Keratinocyte (primary cell): Measurements from ENCODE around the gene LMO7. TPM values are rescaled to one million over a fixed set of nuclear protein-coding genes. Genes with fewer than 3 reads are reported as not detected.
A peak's percentile ranks its signal among the peaks of the same experiment; 100 is the strongest.

ENCODE experiments used
- DNase-seq: peaks from one replicate; pipeline ENCODE4 v3.0.0-alpha.2; 2011; ENCODE audit warnings: low read depth, missing footprints, low spot score
- FAIRE-seq: peaks from 2 replicates; lab custom pipeline; 2011; peaks lifted over from hg19 to GRCh38; lab: Jason Lieb, UNC
- H2AFZ ChIP-seq: 2 replicates; pipeline ENCODE4 v1.6.0; 2012; ENCODE audit warnings: low read length, control low read depth, inconsistent platforms; ENCODE audit not compliant: control insufficient read depth
- H3K27ac ChIP-seq: 2 replicates; pipeline ENCODE4 v1.5.1; 2011; ENCODE audit warnings: low read length; ENCODE audit not compliant: control insufficient read depth, insufficient read depth
- H3K27me3 ChIP-seq: 3 replicates; pipeline ENCODE4 v1.6.0; 2011; ENCODE audit warnings: low read length; ENCODE audit not compliant: control insufficient read depth, insufficient read depth; ENCODE audit errors: extremely low read depth
- H3K36me3 ChIP-seq, 2 experiments: 2 replicates in 1 of 2; 3 replicates in 1 of 2; pipeline ENCODE4 v1.5.1; 2011; ENCODE audit warnings: low read length in 2 of 2, mild to moderate bottlenecking in 1 of 2; ENCODE audit not compliant: control insufficient read depth in 2 of 2, insufficient read depth in 2 of 2; ENCODE audit errors: extremely low read depth in 1 of 2
- H3K4me1 ChIP-seq: 3 replicates; pipeline ENCODE4 v1.5.1; 2011; ENCODE audit warnings: low read length; ENCODE audit not compliant: control insufficient read depth, insufficient read depth; ENCODE audit errors: extremely low read depth
- H3K4me2 ChIP-seq: 3 replicates; pipeline ENCODE4 v1.6.0; 2011; ENCODE audit warnings: low read depth, low read length; ENCODE audit not compliant: control insufficient read depth, insufficient read depth; ENCODE audit errors: extremely low read depth
- H3K4me3 ChIP-seq, 3 experiments: fragments of 200-600 bp in 1 of 3; sonication (generic) in 1 of 3; 2 replicates in 2 of 3; 3 replicates in 1 of 3; pipeline ENCODE4 v1.5.1; 2011 to 2016; ENCODE audit warnings: low read length in 3 of 3, mild to moderate bottlenecking in 3 of 3, control low read depth in 2 of 3, inconsistent platforms in 1 of 3, low read depth in 1 of 3, mixed read lengths in 1 of 3, mixed run types in 1 of 3, moderate library complexity in 1 of 3; ENCODE audit not compliant: control insufficient read depth in 2 of 3, insufficient read depth in 2 of 3; ENCODE audit errors: extremely low read depth in 1 of 3
- H3K79me2 ChIP-seq: 2 replicates; pipeline ENCODE4 v1.6.0; 2012; ENCODE audit warnings: low read length; ENCODE audit not compliant: control insufficient read depth, insufficient read depth
- H3K9ac ChIP-seq: 3 replicates; pipeline ENCODE4 v1.6.0; 2011; ENCODE audit warnings: low read length; ENCODE audit not compliant: control insufficient read depth, insufficient read depth; ENCODE audit errors: extremely low read depth
- H3K9me1 ChIP-seq: 3 replicates; pipeline ENCODE4 v1.6.0; 2011; ENCODE audit warnings: low read length; ENCODE audit not compliant: control insufficient read depth, insufficient read depth; ENCODE audit errors: extremely low read depth
- H3K9me3 ChIP-seq: 2 replicates; pipeline ENCODE4 v1.5.1; 2012; ENCODE audit warnings: low read depth, low read length; ENCODE audit not compliant: control insufficient read depth
- H4K20me1 ChIP-seq: 3 replicates; pipeline ENCODE4 v1.6.0; 2011; ENCODE audit warnings: low read length; ENCODE audit not compliant: control insufficient read depth, insufficient read depth; ENCODE audit errors: extremely low read depth
- EZH2 ChIP-seq: IDR thresholded peaks from one replicate; pipeline ENCODE4 v1.6.1; 2012; ENCODE audit warnings: inconsistent platforms, mild to moderate bottlenecking, low read length, moderate library complexity
- dilution Hi-C: fragments of 300-500 bp; cut with MboI; formaldehyde crosslinking; loops from one replicate; pipeline ENCODE4 v1.7.0; 2020; ENCODE audit warnings: low sequenced_read_pairs; ENCODE audit not compliant: extremely low pct_ligation_motif_present
- polyA plus RNA-seq, 5 experiments: library from polyadenylated mRNA; depleted of rRNA in 3 of 5; stranded (reverse) in 3 of 5; stranded (forward) in 1 of 5; unstranded in 1 of 5; fragments of >200 nt; gene quantifications; 1 replicate in 1 of 5; 2 replicates in 3 of 5; 3 replicates in 1 of 5; pipeline versions ENCODE4 v1.2.1 to v1.2.3, GENCODE V29; 2011 to 2012; ENCODE audit warnings: missing spikeins in 2 of 5, low read depth in 1 of 5, low replicate concordance in 1 of 5
- TF ChIP-seq, protein P1 (sequence below), 3 experiments: IDR thresholded peaks in 1 of 3; conservative IDR thresholded peaks in 1 of 3; optimal IDR thresholded peaks in 1 of 3; 2 replicates in 2 of 3; 3 replicates in 1 of 3; pipeline versions ENCODE3 to v1.5.1; 2011; ENCODE audit warnings: low read length in 3 of 3, mild to moderate bottlenecking in 3 of 3, moderate library complexity in 2 of 3, control low read depth in 1 of 3, inconsistent platforms in 1 of 3; ENCODE audit not compliant: insufficient read depth in 2 of 3; ENCODE audit errors: extremely low read depth in 1 of 3

The LMO7 gene
- polyA plus RNA-seq, 1 donor (not counting 4 experiments of a cell fraction or from before 2014, with no cell fraction given): 8.9 TPM

DNA sequence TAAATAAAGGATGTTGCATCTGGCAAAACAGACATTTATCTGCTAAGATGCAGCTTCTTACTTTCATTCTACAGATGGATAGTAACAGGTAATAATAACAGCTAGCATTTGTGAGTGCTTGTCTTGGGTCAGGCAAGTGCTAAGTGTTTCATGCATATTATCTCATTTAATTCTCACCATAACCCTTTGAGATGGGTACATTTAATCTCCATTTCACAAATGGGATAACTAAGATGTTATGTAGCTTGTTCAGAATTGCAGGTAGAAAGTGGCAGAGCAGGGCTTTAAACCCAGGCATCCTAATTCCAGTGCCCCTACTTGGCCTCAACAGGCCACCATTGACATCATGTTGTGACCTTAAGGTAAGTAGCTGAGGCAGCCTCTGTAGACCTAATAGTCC lies 69.8 kb downstream of the LMO7 start:
- FAIRE-seq (no peak), DNase-seq (no peak)
- Histone ChIP-seq H3K9ac (peak overlapping the region; percentile 46), H4K20me1 (no peaks in the 10 kb centered on the region), H3K9me1 (no peaks in the 10 kb centered on the region), H2AFZ (no peak overlapping the region), H3K9me3 (no peaks in the 10 kb centered on the region), H3K4me3 (no peak overlapping the region), H3K36me3 (no peaks in the 10 kb centered on the region), H3K27ac (peak overlapping the region; percentile 100), H3K4me1 (peaks cover 21% of the 10 kb centered on the region), H3K79me2 (no peaks in the 10 kb centered on the region), H3K4me2 (peak overlapping the region; percentile 99), H3K27me3 (no peaks in the 10 kb centered on the region)
- TF ChIP-seq, protein P1, sequence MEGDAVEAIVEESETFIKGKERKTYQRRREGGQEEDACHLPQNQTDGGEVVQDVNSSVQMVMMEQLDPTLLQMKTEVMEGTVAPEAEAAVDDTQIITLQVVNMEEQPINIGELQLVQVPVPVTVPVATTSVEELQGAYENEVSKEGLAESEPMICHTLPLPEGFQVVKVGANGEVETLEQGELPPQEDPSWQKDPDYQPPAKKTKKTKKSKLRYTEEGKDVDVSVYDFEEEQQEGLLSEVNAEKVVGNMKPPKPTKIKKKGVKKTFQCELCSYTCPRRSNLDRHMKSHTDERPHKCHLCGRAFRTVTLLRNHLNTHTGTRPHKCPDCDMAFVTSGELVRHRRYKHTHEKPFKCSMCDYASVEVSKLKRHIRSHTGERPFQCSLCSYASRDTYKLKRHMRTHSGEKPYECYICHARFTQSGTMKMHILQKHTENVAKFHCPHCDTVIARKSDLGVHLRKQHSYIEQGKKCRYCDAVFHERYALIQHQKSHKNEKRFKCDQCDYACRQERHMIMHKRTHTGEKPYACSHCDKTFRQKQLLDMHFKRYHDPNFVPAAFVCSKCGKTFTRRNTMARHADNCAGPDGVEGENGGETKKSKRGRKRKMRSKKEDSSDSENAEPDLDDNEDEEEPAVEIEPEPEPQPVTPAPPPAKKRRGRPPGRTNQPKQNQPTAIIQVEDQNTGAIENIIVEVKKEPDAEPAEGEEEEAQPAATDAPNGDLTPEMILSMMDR (optimal IDR thresholded peaks at IDR 0.05 in 1 of 3, IDR thresholded peaks at IDR 0.05 in 1 of 3, conservative IDR thresholded peaks at IDR 0.05 in 1 of 3; ENCODE audit: extremely low read depth in 1 of 3, insufficient read depth in 2 of 3, low read length in 3 of 3): no peak
- TF ChIP-seq EZH2: no peak
- dilution Hi-C loops: no loop called here

- Histone ChIP-seq H3K27ac (no peak overlapping the region), H4K20me1 (no peaks in the 10 kb centered on the region), H3K4me1 (peaks cover 10% of the 10 kb centered on the region), H3K4me2 (no peak overlapping the region), H3K9ac (no peak overlapping the region), H3K36me3 (no peaks in the 10 kb centered on the region), H3K79me2 (no peaks in the 10 kb centered on the region), H3K27me3 (no peaks in the 10 kb centered on the region), H3K4me3 (no peak overlapping the region), H3K9me3 (no peaks in the 10 kb centered on the region), H3K9me1 (no peaks in the 10 kb centered on the region), H2AFZ (no peak overlapping the region)
- DNase-seq (no peak), FAIRE-seq (no peak)
- dilution Hi-C loops: no loop called here
- TF ChIP-seq, protein P1 (optimal IDR thresholded peaks at IDR 0.05 in 1 of 3, IDR thresholded peaks at IDR 0.05 in 1 of 3, conservative IDR thresholded peaks at IDR 0.05 in 1 of 3; ENCODE audit: extremely low read depth in 1 of 3, insufficient read depth in 2 of 3, low read length in 3 of 3): no peak
- TF ChIP-seq EZH2: no peak
These were observed 77.7 kb downstream of the LMO7 start for GRCh38 chr13:75713852-75714251.
